Ishikawa (cell line): Measurements from ENCODE around the gene THAP4.
A peak's percentile ranks its signal among the peaks of the same experiment; 100 is the strongest.

Experiments used
- CEBPB ChIP-seq: IDR thresholded peaks from 2 replicates; pipeline ENCODE4 v1.6.1; 2012
- CREB1 ChIP-seq: IDR thresholded peaks from 2 replicates; pipeline ENCODE4 v1.6.1; 2012; ENCODE audit warnings: low read depth
- EP300 ChIP-seq: IDR thresholded peaks from 2 replicates; pipeline ENCODE4 v1.6.1; 2012; ENCODE audit warnings: borderline replicate concordance
- FOXM1 ChIP-seq: IDR thresholded peaks from 2 replicates; pipeline ENCODE4 v1.6.1; 2012; ENCODE audit warnings: low read depth, borderline replicate concordance
- NFIC ChIP-seq: IDR thresholded peaks from 2 replicates; pipeline ENCODE4 v1.6.1; 2012
- RAD21 ChIP-seq: IDR thresholded peaks from 2 replicates; pipeline ENCODE4 v1.6.1; 2012; ENCODE audit warnings: low read depth
- REST ChIP-seq: IDR thresholded peaks from 2 replicates; pipeline ENCODE4 v1.6.1; 2012; ENCODE audit warnings: low read depth, mild to moderate bottlenecking
- TAF1 ChIP-seq: IDR thresholded peaks from 2 replicates; pipeline ENCODE4 v1.6.1; 2012; ENCODE audit warnings: low read depth, mild to moderate bottlenecking
- TEAD4 ChIP-seq: IDR thresholded peaks from 2 replicates; pipeline ENCODE4 v1.6.1; 2012
- USF1 ChIP-seq: IDR thresholded peaks from 2 replicates; pipeline ENCODE4 v1.6.1; 2012
- YY1 ChIP-seq: IDR thresholded peaks from 2 replicates; pipeline ENCODE4 v1.6.1; 2012; ENCODE audit warnings: low read depth
- ZBTB7A ChIP-seq: IDR thresholded peaks from 2 replicates; pipeline ENCODE4 v1.6.1; 2012; ENCODE audit warnings: low read depth

Gene THAP4

GRCh38 chr2:241666627-241667400 lies 29.9 kb upstream of the THAP4 start:
- TF ChIP-seq TEAD4, result no peak
- no peak for TF ChIP-seq EP300
- no peak for TF ChIP-seq REST
- TF ChIP-seq ZBTB7A, result no peak
- no peak for TF ChIP-seq NFIC
- no peak for TF ChIP-seq FOXM1

GRCh38 chr2:241665731-241666440 lies 28.9 kb upstream of the THAP4 start:
- TF ChIP-seq CREB1, result no peak
- no peak for TF ChIP-seq USF1
- no peak for TF ChIP-seq REST
- no peak for TF ChIP-seq CEBPB
- TF ChIP-seq FOXM1, result no peak
- no peak for TF ChIP-seq TEAD4
- no peak for TF ChIP-seq RAD21
- TF ChIP-seq TAF1, result no peak
- no peak for TF ChIP-seq YY1
- no peak for TF ChIP-seq EP300
- no peak for TF ChIP-seq ZBTB7A

- TF ChIP-seq CREB1 (no peak), TEAD4 (no peak), FOXM1 (no peak), CEBPB (no peak), USF1 (no peak), ZBTB7A (no peak), EP300 (no peak)
Observed at GRCh38 chr2:241660593-241661213, 23.7 kb upstream of the THAP4 start.

GRCh38 chr2:241659150-241659739 lies 22.3 kb upstream of the THAP4 start:
- TF ChIP-seq RAD21, result peak; percentile 57
- TF ChIP-seq REST, result no peak

- TF ChIP-seq RAD21 (no peak), TEAD4 (no peak), USF1 (no peak), FOXM1 (no peak), ZBTB7A (no peak), YY1 (no peak), TAF1 (no peak), CEBPB (no peak), REST (no peak), EP300 (no peak)
Observed at GRCh38 chr2:241658296-241658695, 21.3 kb upstream of the THAP4 start.
